GM12874 (cell line): Measurements from ENCODE around the gene CLTRN.

Source experiments
- TF ChIP-seq, protein P1 (sequence below): IDR thresholded peaks from 2 replicates; pipeline ENCODE4 v1.5.1; 2011; ENCODE audit warnings: low read depth, mild to moderate bottlenecking, control low read depth, low read length, moderate library complexity; ENCODE audit not compliant: insufficient read depth

Gene CLTRN

GRCh38 chrX:15599461-15599860 lies 65.1 kb downstream of the CLTRN start:
- TF ChIP-seq, protein P1, sequence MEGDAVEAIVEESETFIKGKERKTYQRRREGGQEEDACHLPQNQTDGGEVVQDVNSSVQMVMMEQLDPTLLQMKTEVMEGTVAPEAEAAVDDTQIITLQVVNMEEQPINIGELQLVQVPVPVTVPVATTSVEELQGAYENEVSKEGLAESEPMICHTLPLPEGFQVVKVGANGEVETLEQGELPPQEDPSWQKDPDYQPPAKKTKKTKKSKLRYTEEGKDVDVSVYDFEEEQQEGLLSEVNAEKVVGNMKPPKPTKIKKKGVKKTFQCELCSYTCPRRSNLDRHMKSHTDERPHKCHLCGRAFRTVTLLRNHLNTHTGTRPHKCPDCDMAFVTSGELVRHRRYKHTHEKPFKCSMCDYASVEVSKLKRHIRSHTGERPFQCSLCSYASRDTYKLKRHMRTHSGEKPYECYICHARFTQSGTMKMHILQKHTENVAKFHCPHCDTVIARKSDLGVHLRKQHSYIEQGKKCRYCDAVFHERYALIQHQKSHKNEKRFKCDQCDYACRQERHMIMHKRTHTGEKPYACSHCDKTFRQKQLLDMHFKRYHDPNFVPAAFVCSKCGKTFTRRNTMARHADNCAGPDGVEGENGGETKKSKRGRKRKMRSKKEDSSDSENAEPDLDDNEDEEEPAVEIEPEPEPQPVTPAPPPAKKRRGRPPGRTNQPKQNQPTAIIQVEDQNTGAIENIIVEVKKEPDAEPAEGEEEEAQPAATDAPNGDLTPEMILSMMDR = no peak

GRCh38 chrX:15598026-15598425 lies 66.6 kb downstream of the CLTRN start:
- TF ChIP-seq, protein P1 = no peak

GRCh38 chrX:15594371-15594770 lies 70.2 kb downstream of the CLTRN start:
- TF ChIP-seq, protein P1 = no peak

GRCh38 chrX:15579778-15580747 lies 84.5 kb downstream of the CLTRN start:
- TF ChIP-seq, protein P1 = no peak
